Lung microvascular endothelial cell (primary cell): ENCODE measurements around the gene FCN1. TPM values are rescaled to one million over a fixed set of nuclear protein-coding genes. Genes with fewer than 3 reads are reported as not detected.

ENCODE experiments used
- DNase-seq, 2 donors: peaks; one replicate each; pipeline versions ENCODE4 v3.0.0 to v3.0.0-alpha.2; 2010; ENCODE audit warnings: low read depth in 2 of 2
- total RNA-seq: library from RNA; depleted of rRNA; stranded (reverse); fragments of >200 nt; gene quantifications from 2 replicates; pipeline ENCODE4 v1.2.1, GENCODE V29; 2014

The FCN1 gene
- total RNA-seq, 1 donor from 2014 or later = not detected

DNA sequence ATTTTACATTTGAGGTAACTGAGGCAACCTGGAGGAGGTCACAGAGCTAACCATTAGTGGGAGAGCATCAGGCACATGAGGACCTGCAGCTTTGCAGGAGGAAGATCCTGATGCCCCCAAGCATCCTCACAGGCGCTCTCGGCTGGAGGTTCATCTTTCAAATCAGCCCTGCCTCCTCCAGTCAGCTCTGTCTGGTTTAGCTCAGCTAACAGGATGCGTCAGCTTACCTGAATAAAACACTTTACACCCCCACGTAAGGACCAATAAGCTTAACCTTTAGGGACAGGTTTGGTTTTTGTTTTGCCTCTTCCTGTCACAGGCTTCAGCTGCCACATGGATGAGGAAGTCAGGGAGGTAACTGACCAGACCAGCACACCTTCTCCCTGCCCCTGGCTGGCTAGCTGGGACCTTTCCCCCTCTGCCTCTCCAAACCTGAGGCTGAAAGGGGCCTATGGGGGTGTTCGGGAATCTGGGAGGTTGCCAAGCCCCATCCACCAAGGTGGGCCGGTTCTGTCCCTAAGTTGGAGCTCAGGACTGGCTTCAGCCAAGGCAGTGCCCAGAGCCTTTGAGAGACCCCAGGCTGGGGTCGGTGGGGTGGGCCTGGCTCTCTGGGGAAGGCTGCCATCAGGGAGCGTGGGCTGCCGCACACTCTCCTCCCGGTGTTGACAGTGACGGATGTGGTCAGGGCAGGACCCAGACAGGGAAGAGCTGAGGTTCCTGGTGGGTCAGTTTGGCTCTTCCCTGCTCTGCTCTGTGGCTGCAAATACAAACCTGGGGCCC, 20.0 kb upstream of the FCN1 start:
- DNase-seq = no peak

GRCh38 chr9:134937164-134937555, 19.4 kb upstream of the FCN1 start:
- DNase-seq = no peak

DNA sequence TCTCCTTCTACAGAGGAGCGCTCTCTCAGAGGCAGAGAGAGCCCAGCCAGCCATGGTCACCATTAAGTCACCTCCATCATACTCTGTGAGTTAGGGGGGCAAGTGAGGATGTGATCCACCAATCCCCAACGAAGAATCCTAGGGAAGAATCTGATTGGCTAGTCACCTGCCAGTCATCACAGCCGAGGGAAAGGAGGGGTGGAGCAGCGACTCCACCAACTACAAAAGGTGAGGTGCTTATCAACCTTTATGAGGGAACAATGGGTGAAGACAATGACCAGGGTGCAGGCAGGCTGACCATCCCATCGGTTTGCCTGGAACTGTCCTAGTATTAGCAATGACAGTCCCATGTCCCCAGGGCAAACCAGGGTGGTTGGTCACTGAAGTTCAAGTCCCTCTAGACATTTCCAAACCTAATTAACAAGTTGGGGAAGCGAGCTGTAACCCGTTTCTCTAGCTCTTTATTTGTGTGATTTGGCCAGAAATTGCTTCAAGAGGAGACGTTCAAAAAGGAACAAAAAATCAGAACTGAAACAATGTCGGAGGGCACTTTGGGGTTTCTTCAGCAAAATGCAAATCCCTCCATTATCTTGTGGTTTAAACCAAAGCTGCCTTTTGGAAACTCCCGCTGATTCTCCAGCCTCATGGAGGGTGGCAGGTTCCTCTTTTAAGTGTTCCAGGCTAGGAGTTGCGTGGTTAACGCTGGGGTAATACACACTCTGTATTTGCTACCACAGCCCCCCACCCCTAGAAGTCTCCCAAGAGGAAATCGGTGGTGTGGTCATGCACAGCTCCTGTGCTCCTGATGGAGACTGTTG, 18.8 kb upstream of the FCN1 start:
- DNase-seq = no peak

DNA sequence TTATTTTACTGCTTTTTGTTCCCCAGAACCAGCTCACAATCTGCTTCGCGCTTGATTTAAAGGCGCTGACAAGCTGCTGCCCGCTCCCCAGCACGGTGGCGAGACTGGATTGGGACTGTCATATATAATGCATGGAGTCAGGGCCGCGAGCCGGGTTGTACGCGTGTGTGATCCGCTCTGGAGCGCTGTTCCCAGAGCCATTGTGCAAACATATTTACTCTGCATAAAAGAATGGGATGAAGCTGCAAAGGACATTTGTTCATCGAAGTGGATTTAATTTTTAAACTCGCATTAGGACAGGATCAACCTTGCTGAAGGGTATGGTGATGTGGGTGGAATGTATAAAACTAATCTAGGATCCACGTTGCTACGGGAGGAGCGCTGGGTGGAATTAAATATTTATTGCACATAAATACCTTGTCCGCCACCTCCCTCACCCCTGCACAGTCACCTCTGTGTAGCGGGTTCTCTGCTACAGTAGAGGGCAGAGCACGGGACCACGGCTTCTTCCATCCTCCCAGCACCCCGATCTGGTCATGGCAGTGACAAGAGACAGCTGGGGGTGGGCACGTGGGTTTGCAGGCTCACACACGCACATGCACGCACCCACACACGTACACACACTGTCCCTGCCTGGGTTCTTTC, 18.1 kb upstream of the FCN1 start:
- DNase-seq = no peak

GRCh38 chr9:134935056-134935640, 17.4 kb upstream of the FCN1 start:
- no peak for DNase-seq

GRCh38 chr9:134933076-134933659, 15.5 kb upstream of the FCN1 start:
- DNase-seq = no peak

DNA sequence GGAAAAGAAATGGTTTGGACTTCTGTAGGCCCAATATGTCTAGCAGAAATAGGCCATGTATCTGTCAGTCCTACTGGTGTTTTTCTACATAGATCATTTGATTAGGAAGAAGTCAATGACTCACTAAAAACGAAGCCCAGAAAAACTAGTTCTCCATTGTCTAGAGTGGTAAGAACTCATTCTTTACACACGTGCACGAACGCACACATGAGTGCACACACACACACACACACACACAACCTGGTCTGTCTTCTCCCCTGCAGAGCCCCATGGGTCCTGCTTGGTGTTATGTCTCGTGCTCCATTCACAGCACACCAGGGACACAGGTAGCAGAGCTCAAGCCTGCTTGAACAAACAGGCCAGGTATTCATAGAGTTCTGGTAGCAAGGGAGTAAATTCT, 14.9 kb upstream of the FCN1 start:
- no peak for DNase-seq

GRCh38 chr9:134932171-134932570, 14.5 kb upstream of the FCN1 start:
- no peak for DNase-seq

DNA sequence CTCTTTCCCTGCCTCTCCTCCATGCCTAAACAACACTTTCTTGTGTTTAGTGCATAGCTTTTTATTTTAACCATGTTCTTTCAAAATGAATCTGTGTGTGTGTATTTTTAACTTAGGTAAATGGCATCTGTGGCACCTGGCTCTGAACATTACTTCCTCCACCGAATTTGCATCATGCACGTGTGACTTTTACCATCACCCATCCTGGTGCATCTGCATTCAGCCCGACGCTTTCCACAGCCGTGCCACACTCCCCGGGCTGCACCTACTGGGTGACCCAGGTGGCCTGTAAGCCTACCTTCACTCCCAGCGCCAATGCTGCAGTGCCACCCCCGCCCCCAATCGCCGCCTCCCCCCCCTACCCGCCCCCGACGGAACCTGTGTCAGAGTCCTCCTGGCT, 12.7 kb upstream of the FCN1 start:
- no peak for DNase-seq

DNA sequence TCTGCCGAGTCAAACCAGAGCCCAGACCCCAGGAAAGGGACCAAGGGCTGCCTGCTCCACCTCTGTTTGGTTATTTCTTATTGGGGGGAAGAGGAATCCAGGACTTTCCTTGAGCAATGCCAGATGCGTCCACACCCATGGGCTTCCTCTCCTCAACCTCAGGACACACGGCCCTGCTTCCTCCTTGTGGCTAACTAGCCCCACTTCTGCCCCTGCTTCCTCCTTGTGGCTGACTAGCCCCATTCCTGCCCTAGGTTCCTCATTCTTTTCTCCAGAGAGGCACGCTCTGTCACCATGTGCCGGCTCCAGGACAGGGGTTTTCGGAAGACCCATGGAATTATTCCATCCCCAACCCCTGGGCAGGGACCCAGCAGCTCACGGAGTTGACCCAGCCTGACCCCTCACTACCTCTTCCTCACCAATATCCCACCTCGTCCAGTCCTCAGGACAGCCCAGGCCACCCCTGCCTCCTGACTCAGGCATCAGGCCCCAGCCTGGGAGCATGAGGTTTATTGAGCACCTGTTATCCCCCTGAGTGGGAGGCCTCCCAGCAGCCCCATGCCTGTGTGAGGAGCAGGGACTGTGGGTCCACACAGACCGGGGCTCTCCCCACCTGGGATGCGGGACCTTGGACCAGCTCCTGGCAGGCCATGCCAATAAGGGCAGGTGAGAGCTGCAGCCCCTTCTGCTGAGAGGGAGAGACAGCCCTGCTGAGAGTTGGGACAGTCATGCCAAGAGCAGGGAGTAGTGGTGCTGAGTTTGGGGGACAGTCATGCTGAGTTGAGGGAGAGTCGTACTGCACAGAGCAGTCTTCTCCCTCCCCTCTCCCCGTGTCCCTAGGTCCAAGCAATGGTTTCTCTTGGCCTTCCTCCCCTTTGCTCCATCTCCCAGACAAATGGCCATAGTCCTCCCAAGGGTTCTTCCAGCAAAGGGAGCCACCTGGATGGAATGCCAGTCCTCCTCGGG, 11.8 kb upstream of the FCN1 start:
- no peak for DNase-seq

GRCh38 chr9:134928436-134929192, 10.9 kb upstream of the FCN1 start:
- DNase-seq = no peak

DNA sequence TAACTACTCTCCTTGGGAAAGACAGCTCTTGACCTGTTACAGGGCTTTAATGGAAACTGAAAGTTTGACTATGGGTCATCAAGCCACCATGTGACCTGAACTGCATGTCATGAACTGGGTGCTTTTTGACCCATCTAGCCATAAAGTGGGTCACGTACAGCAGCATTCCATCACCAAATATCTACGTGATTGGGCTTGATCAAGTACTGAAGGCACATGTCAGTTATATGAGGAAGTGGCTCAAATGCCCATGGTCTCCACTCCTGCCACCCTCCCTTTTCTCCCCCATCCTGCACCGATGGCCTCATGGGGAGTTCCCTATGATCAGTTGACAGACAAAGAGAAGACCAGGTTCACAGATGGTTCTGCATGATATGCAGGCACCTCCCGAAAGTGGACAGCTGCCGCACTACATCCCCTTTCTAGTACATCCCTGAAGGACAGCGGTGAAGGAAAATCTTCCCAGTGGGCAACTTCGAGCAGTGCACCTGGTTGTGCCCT, 7.3 kb upstream of the FCN1 start:
- no peak for DNase-seq

DNA sequence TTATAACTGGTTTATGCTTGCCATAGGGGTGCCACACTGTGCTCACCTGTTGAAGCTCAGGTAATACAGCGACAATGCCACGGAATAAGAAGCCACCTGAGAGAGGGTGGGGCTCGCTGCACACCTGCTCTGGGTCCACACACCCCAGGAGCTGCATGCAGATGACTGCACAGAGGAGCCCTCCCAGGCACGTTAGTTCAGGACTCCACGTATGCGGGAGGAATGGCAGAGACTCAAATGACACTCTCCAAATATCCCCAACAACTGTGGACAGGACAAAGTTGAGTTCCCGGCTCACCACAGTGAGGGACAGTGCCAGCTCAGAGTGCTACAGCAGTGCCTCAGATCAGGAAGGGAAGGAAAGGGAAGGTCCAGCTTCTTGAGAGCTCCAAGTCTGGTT, 5.8 kb upstream of the FCN1 start:
- no peak for DNase-seq

DNA sequence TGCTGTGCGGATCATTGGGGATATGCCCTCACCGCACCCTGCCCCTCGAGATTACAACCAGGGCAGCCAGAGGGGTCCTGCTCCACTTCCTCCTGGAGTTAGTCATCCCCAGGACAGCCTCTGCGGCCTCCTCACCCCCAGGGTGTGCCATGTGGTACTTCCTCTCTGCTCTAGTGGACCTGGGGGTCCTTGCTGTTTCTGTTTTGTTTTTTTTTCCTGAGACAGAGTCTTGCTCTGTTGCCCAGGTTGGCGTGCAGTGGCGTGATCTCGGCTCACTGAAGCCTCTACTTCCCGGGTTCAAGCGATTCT, 5.2 kb upstream of the FCN1 start:
- no peak for DNase-seq

- DNase-seq = no peak
Observed at GRCh38 chr9:134922066-134922931, 4.6 kb upstream of the FCN1 start.

GRCh38 chr9:134919303-134919702, 1.6 kb upstream of the FCN1 start:
- DNase-seq = no peak

- DNase-seq = no peak
Observed at GRCh38 chr9:134918646-134919045, 934 bp upstream of the FCN1 start.

GRCh38 chr9:134916161-134916665, 1.5 kb downstream of the FCN1 start:
- no peak for DNase-seq
